ENCODE data around the gene MAMDC2.

MAMDC2 gene

GRCh38 chr9:70133253-70134208 is 89.9 kb downstream of the MAMDC2 start:
- no peak for DNase-seq (ENCODE audit: low read depth, low spot score)

- no peak for DNase-seq (ENCODE audit: low read depth, low spot score)
These were observed 90.7 kb downstream of the MAMDC2 start for GRCh38 chr9:70134360-70134759.

GRCh38 chr9:70135176-70135575 is 91.5 kb downstream of the MAMDC2 start:
- no peak for DNase-seq (ENCODE audit: low read depth, low spot score)

DNA sequence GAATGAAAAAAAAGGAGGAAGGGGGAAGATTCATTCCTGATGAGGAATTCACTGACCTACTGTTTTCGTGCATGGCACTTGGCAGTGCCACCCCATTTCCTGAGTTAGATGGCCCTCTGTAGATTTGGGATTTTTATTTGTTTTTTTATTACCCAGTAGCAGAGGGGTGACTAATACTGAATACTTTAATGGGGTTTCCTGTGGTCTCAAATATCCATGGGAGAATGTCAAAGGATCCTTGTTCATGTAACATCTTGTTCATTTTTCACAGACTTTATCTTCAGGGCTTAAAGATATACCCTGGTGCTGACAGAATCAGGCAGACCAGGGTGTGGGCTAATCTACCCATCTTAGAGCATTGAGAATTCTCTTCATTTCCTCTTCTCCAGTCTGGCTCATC is 93.0 kb downstream of the MAMDC2 start:
- DNase-seq (ENCODE audit: low read depth, low spot score), result no peak

- no peak for DNase-seq (ENCODE audit: low read depth, low spot score)
These were observed 93.9 kb downstream of the MAMDC2 start for GRCh38 chr9:70137577-70137976.

- DNase-seq (ENCODE audit: low read depth, low spot score), result no peak
These were observed 98.5 kb downstream of the MAMDC2 start for GRCh38 chr9:70142101-70142500.

- no peak for DNase-seq (ENCODE audit: low read depth, low spot score)
These were observed 99.9 kb downstream of the MAMDC2 start for GRCh38 chr9:70143394-70144130.

- no peak for DNase-seq (ENCODE audit: low read depth, low spot score)
These were observed 100.5 kb downstream of the MAMDC2 start for GRCh38 chr9:70144131-70144503.

DNA sequence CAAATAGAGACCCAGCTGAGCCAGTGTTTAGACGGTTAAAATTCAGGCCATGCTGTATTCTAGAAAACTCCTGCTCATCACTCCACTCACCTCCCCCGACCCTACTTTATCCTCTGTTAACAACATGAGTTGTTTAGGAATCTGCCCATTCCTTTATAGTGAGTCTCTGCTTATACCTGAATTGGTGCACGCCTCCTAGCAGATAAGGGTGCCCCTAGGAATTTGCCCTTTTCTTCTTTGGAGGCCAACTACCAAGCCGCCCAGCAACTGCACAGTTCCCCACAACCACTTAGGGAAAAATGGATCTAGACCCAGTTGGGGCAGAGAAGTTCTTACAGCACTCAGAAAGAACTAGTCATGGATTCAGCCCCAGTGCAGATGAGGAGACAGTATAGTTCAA is 102.3 kb downstream of the MAMDC2 start:
- DNase-seq (ENCODE audit: low read depth, low spot score), result no peak

DNA sequence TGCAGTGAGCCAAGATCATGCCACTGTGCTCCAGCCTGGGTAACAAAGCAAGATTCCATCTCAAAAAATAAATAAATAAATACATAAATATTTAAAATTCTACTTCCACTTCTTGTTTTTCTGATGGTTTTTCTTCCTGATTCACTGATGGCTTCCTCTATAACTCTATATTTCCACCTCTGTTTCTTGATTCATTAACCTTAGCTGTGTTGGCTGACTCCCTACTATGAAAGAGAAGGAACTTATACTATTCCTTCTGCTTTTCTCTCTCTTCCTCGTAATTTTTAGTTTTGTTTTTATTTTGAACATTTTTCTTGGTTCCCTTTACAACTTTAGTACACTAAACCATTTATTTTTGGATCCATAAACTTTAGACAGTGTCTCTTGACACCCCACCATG is 103.5 kb downstream of the MAMDC2 start:
- DNase-seq (ENCODE audit: low read depth, low spot score), result no peak

DNA sequence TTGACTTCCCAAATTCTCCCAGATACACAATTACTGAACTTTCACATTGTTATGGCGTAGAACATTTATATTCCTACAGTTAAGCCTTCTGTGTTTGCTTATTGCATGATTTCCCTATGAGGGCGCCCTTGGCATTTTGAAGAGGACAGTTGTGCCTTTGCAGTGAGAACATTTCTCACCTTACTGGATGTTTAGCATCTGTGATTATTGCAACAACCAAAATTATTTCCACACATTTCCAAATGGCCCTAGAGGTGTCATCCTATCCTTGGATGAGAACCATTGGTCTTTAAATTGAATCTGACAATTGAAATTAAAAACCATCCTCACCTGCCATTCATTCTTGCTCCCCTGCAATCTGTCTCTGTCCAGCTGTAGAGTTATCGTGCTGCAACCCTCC is 104.0 kb downstream of the MAMDC2 start:
- no peak for DNase-seq (ENCODE audit: low read depth, low spot score)

GRCh38 chr9:70152350-70152749 is 108.7 kb downstream of the MAMDC2 start:
- DNase-seq (ENCODE audit: low read depth, low spot score), result no peak

- DNase-seq (ENCODE audit: low read depth, low spot score), result no peak
These were observed 113.1 kb downstream of the MAMDC2 start for GRCh38 chr9:70156729-70157128.

DNA sequence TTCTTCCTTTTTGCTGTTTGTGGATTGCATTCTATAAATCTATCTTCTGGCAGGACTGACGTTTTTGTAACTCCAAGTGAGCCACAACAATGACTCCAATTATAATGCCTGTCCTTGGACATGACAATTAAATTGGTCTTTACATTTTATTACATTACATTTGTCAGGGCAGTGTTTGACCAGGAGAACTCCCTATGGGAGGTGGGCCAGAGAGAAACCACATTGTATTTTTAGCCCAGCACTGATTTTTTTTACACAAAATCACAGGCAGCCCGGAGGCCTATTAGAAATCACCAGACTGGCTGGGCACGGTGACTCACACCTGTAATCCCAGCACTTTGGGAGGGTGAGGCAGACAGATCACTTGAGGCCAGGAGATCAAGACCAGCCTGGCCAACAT is 116.0 kb downstream of the MAMDC2 start:
- no peak for DNase-seq (ENCODE audit: low read depth, low spot score)

DNA sequence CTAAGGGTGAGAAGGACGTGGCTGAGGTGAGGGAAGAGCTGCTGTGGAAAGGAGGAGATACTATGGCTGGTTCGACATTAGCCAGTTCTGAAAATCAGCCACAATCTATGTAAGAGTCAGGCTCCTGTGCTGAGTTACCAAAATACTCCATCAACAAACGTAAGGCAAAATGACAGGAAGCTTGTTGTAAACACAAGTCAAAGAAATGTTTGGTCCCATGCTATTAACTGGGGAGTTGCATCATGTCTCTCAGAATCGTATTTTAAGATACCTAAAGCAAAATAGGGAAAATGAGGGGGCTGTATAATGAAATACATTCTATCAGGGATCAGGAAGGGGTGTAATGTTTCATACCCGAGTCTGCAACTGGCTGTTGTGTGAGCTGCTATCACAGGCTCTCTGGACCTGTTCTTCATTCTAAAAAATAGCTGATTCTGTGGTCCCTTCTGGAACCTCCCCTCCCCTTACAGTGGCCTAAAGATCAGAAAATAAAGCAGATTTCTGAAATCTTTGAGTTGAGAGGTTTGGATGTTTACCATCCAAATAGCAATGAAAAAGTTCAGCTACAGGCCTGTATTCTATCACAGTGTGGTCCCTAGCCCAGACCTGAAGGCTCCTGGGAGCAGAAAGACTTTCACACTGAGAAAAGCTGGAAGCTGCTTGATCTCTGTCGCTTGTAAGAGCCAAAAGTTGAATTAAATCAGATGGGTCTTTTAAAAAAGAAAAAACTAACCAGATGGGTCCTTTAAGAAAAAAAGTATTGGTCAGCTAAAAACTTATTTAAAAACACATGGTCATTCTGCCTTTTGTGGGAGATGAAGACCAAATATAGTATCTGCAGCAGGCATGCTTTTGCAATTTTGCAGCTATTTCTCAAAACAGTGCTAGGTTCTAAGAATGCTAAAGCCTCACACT is 117.3 kb downstream of the MAMDC2 start:
- DNase-seq (ENCODE audit: low read depth, low spot score), result no peak

DNA sequence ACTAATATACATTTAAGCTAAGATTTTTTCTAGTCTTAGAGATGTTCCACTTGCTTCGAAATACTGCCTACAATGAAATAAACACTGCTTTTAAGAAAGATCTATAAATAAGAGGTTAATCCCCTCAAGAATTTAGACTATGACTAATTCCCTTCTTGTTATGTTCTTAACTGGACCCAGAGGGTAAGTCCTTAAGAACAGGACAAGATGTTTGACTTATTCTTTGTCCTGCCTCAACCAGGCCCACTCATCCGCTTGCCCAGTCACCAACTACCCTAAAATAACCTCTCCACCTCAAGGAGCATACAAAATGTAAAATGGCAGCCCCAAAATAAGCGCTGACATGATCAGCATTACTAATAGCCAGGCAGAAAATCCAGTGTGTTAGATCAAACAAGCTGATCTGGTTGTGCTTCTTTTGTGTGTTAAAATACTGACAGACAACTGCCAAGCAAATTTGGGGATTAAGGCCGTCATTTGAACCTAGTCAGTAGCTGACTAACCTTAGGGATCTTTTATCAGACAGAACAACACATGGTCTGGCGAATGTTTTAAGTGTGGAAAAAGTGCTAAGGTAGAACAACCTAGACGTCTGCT is 121.5 kb downstream of the MAMDC2 start:
- no peak for DNase-seq (ENCODE audit: low read depth, low spot score)

GRCh38 chr9:70168521-70168920 is 124.9 kb downstream of the MAMDC2 start:
- DNase-seq (ENCODE audit: low read depth, low spot score), result no peak

GRCh38 chr9:70169222-70169621 is 125.6 kb downstream of the MAMDC2 start:
- DNase-seq (ENCODE audit: low read depth, low spot score), result no peak

GRCh38 chr9:70170151-70170790 is 126.6 kb downstream of the MAMDC2 start:
- DNase-seq (ENCODE audit: low read depth, low spot score), result no peak

GRCh38 chr9:70172532-70172931 is 128.9 kb downstream of the MAMDC2 start:
- no peak for DNase-seq (ENCODE audit: low read depth, low spot score)

DNA sequence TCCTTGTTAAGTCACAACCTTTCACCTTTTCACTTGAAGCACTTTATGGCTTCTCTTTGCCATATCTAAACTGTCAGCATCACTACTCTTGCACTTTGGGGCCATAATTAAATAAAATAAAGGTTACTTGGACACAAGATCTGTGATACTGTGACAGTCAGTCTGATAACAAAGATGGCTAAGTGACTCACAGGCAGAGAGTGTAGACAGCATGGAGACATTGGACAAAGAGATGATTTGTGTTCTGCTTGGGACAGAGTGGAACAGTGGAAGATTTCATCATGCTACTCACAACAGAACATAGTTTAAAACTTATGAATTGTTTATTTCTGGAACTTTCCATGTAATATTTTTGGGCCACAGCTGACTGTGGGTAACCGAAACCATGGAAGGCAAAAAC is 133.5 kb downstream of the MAMDC2 start:
- no peak for DNase-seq (ENCODE audit: low read depth, low spot score)
